GM12878 (cell line): Measurements from ENCODE around the gene NPY2R. TPM values are rescaled to one million over a fixed set of nuclear protein-coding genes. Genes with fewer than 3 reads are reported as not detected.

ENCODE experiments used
- ATF3 ChIP-seq: IDR thresholded peaks from 2 replicates; pipeline ENCODE4 v1.6.1; 2011; ENCODE audit warnings: low read depth, mild to moderate bottlenecking, low read length, moderate library complexity, borderline replicate concordance; ENCODE audit errors: extremely low read depth
- BRCA1 ChIP-seq: IDR thresholded peaks from 2 replicates; pipeline ENCODE4 v1.6.1; 2011; ENCODE audit warnings: low read depth, low read length, improper control_type of control experiment
- E2F4 ChIP-seq: IDR thresholded peaks from 2 replicates; pipeline ENCODE4 v1.6.1; 2012; ENCODE audit warnings: low read depth, low read length, improper control_type of control experiment
- ETV6 ChIP-seq, 2 experiments: fragments of 450-650 bp in 1 of 2; IDR thresholded peaks in 1 of 2; conservative IDR thresholded peaks in 1 of 2; 2 replicates each; pipeline ENCODE4 v1.6.1; 2014; ENCODE audit warnings: antibody characterized with exemption in 1 of 2, borderline replicate concordance in 1 of 2, low read depth in 1 of 2, mild to moderate bottlenecking in 1 of 2, moderate library complexity in 1 of 2
- LARP7 ChIP-seq: fragments of 450-650 bp; IDR thresholded peaks from 2 replicates; pipeline ENCODE4 v1.6.1; 2017; ENCODE audit warnings: mild to moderate bottlenecking
- MEF2B ChIP-seq: fragments of 450-650 bp; IDR thresholded peaks from 2 replicates; pipeline ENCODE4 v1.6.1; 2018; ENCODE audit warnings: mild to moderate bottlenecking, moderate library complexity; ENCODE audit not compliant: partially characterized antibody, poor library complexity, severe bottlenecking
- MTA3 ChIP-seq: IDR thresholded peaks from 2 replicates; pipeline ENCODE4 v1.6.1; 2012; ENCODE audit warnings: low read length, inconsistent platforms, borderline replicate concordance
- SIN3A ChIP-seq: IDR thresholded peaks from 2 replicates; pipeline ENCODE4 v1.6.1; 2012; ENCODE audit warnings: low read depth, low read length, improper control_type of control experiment
- SREBF2 ChIP-seq: IDR thresholded peaks from 2 replicates; pipeline ENCODE4 v1.6.1; 2012; ENCODE audit warnings: mild to moderate bottlenecking, low read length
- ZNF687 ChIP-seq: fragments of 450-650 bp; IDR thresholded peaks from 2 replicates; pipeline ENCODE4 v1.6.1; 2017; ENCODE audit warnings: mild to moderate bottlenecking, moderate library complexity
- polyA plus RNA-seq, 11 experiments: library from polyadenylated mRNA; depleted of rRNA in 4 of 11; unstranded in 6 of 11; stranded (reverse) in 5 of 11; fragments of >200 nt; fragmentation: Nextera tagmentation in 4 of 11; fragmentation: Illumina TruSeq in 1 of 11; extraction: Ambion mirVana in 4 of 11; extraction: Trizol in 1 of 11; gene quantifications; 1 replicate in 1 of 11; 2 replicates in 10 of 11; pipeline versions ENCODE4 v1.2.1 to v1.2.3, GENCODE V29; 2011 to 2016; ENCODE audit warnings: inconsistent platforms in 2 of 11, missing spikeins in 2 of 11, low read depth in 1 of 11
- total RNA-seq, 4 experiments: library from RNA; depleted of rRNA in 3 of 4; stranded (reverse); fragments of >200 nt in 3 of 4; fragmentation: Illumina TruSeq in 1 of 4; extraction: Trizol in 1 of 4; gene quantifications; 2 replicates each; pipeline versions ENCODE4 v1.2.1 to v1.2.3, GENCODE V29; 2013 to 2021

The NPY2R gene
- total and polyA plus RNA-seq, 10 of the 15 experiments (the other 5 are each of a cell fraction or from before 2014, with no cell fraction given), result not detected

DNA sequence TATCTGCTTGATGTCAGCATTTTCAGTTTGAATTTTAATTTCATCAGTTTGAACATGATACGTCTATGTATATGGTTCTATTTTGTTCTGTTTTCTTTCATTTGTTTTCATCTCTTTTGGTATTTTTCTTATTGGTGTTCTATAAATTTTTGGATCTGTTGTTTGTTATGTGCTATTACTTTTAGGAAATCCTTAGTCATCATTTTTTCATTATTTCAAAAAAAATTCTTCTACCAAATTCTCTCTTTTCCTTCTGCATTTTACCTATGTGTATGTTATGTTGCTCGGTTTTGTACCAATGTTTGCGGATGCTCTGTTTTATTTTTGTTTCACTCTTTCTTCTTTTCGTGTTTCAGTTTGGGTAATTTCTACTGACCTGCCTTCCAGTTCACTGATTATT is 32.8 kb downstream of the NPY2R start (continued):
- TF ChIP-seq ZNF687 (no peak), BRCA1 (no peak), E2F4 (no peak), LARP7 (no peak), MTA3 (no peak), MEF2B (no peak), ATF3 (no peak), ETV6 (conservative IDR thresholded peaks at IDR 0.05 in 1 of 2, IDR thresholded peaks at IDR 0.05 in 1 of 2; ENCODE audit: borderline replicate concordance in 1 of 2, low read depth in 1 of 2) (no peak), SREBF2 (no peak), SIN3A (no peak)
- TF ChIP-seq, all 136 proteins: peak for 0
